ENCODE results near the gene ARFGAP3. TPM values are rescaled to one million over a fixed set of nuclear protein-coding genes. Genes with fewer than 3 reads are reported as not detected.

The ARFGAP3 gene
- total and polyA plus RNA-seq, 11 donors, result 13.3 to 34.0 (median 25.1) TPM

- H3K4me3 ChIP-seq, result no peak overlapping the region
- intact Hi-C loops (cut with DNase I), result no loop called here
- TF ChIP-seq CTCF (IDR thresholded peaks at IDR 0.05), result no peak
- TF ChIP-seq POLR2A (IDR thresholded peaks at IDR 0.05), result no peak
- H3K4me1 ChIP-seq, result peaks cover 0 to 78% (median 41%) of the 10 kb centered on the region in 12 donors
- no peak for DNase-seq
- peak overlapping the region in 2 of 12 donors; percentile 83 to 84 for H3K27ac ChIP-seq
- H3K9me3 ChIP-seq, result no peaks in the 10 kb centered on the region
- WGBS, 4 donors, result 92 to 96% (median 94%) methylated on average over 13 of the region's 13 CpGs
- no peak for ATAC-seq
- H3K27me3 ChIP-seq, result no peaks in the 10 kb centered on the region
- H3K36me3 ChIP-seq, result peaks cover 0 to 74% (median 45%) of the 10 kb centered on the region in 9 donors
Measured at GRCh38 chr22:42891008-42891407, 33.9 kb upstream of the ARFGAP3 start.

- DNase-seq (no peak), ATAC-seq (peak in 2 of 4 donors; percentile 12 to 30)
- TF ChIP-seq POLR2A (IDR thresholded peaks at IDR 0.05) (no peak), CTCF (IDR thresholded peaks at IDR 0.05) (no peak)
- Histone ChIP-seq H3K4me3 (peak overlapping the region in 1 of 12 donors; percentile 17), H3K27ac (peak overlapping the region in 1 of 12 donors; percentile 84), H3K36me3 (peaks cover 0 to 88% (median 61%) of the 10 kb centered on the region in 9 donors), H3K9me3 (no peaks in the 10 kb centered on the region), H3K27me3 (no peaks in the 10 kb centered on the region), H3K4me1 (peaks cover 0 to 61% (median 26%) of the 10 kb centered on the region in 12 donors)
- WGBS, 4 donors, result 81 to 88% (median 85%) methylated on average over 4 of the region's 4 CpGs
- intact Hi-C loops (cut with DNase I), result no loop called here
Measured at GRCh38 chr22:42889304-42889703, 32.2 kb upstream of the ARFGAP3 start.

- ATAC-seq, result no peak
- H3K4me3 ChIP-seq, result no peak overlapping the region
- no peaks in the 10 kb centered on the region for H3K9me3 ChIP-seq
- TF ChIP-seq CTCF (IDR thresholded peaks at IDR 0.05) (no peak), POLR2A (IDR thresholded peaks at IDR 0.05) (no peak)
- 63 to 72% (median 69%) methylated on average over 14 of the region's 14 CpGs for WGBS, 4 donors
- H3K27me3 ChIP-seq, result no peaks in the 10 kb centered on the region
- H3K27ac ChIP-seq, result no peak overlapping the region
- intact Hi-C loops (cut with DNase I), result no loop called here
- no peak for DNase-seq
- peaks cover 0 to 97% (median 76%) of the 10 kb centered on the region in 9 donors for H3K36me3 ChIP-seq
- H3K4me1 ChIP-seq, result peaks cover 0 to 47% (median 13%) of the 10 kb centered on the region in 12 donors
Measured at GRCh38 chr22:42887523-42888507, 30.7 kb upstream of the ARFGAP3 start.

GRCh38 chr22:42887120-42887519 lies 30.0 kb upstream of the ARFGAP3 start:
- intact Hi-C loops (cut with DNase I), result no loop called here
- Histone ChIP-seq H3K36me3 (peaks cover 0 to 97% (median 80%) of the 10 kb centered on the region in 9 donors), H3K4me3 (no peak overlapping the region), H3K27me3 (no peaks in the 10 kb centered on the region), H3K9me3 (no peaks in the 10 kb centered on the region), H3K4me1 (peaks cover 0 to 40% (median 9%) of the 10 kb centered on the region in 12 donors), H3K27ac (no peak overlapping the region)
- ATAC-seq (no peak), DNase-seq (no peak)
- WGBS, 4 donors, result 70 to 82% (median 76%) methylated on average over 7 of the region's 7 CpGs
- no peak for TF ChIP-seq CTCF (IDR thresholded peaks at IDR 0.05)
- no peak for TF ChIP-seq POLR2A (IDR thresholded peaks at IDR 0.05)

Measured in heart left ventricle (tissue), 16 donors.